Measurements from ENCODE around the gene C20orf204.

Gene C20orf204

GRCh38 chr20:64076061-64076997, 40.3 kb downstream of the C20orf204 start:
- no peaks in the 10 kb centered on the region for H4K20me1 ChIP-seq (ENCODE audit: insufficient read depth, low read length)
- peak overlapping the region; percentile 91 for H3K4me3 ChIP-seq (ENCODE audit: low read length)
- H3K4me1 ChIP-seq (ENCODE audit: low read length), result peaks cover 30% of the 10 kb centered on the region
- peak overlapping the region; percentile 98 for H3K9ac ChIP-seq (ENCODE audit: low read length)
- H3K27ac ChIP-seq (ENCODE audit: low read length), result peak overlapping the region; percentile 91
- peaks cover 34% of the 10 kb centered on the region for H3K79me2 ChIP-seq (ENCODE audit: low read length)
- H3K36me3 ChIP-seq (replicated peaks; ENCODE audit: low read depth, low read length), result peaks cover 19% of the 10 kb centered on the region
- no peak for TF ChIP-seq CTCF (IDR thresholded peaks at IDR 0.05; ENCODE audit: low read depth, low read length)
- no peak for TF ChIP-seq EZH2phosphoT487 (IDR thresholded peaks at IDR 0.05; ENCODE audit: low read depth)
- no peak overlapping the region for H2AFZ ChIP-seq (ENCODE audit: low read depth, low read length)
- no peaks in the 10 kb centered on the region for H3K27me3 ChIP-seq (ENCODE audit: low read depth, low read length)
- H3K4me2 ChIP-seq (ENCODE audit: low read length), result peak overlapping the region; percentile 99
- no peaks in the 10 kb centered on the region for H3K9me3 ChIP-seq (ENCODE audit: insufficient read depth, low read length)

- Histone ChIP-seq H4K20me1 (ENCODE audit: insufficient read depth, low read length) (no peaks in the 10 kb centered on the region), H3K36me3 (replicated peaks; ENCODE audit: low read depth, low read length) (peaks cover 19% of the 10 kb centered on the region), H3K27me3 (ENCODE audit: low read depth, low read length) (no peaks in the 10 kb centered on the region), H3K79me2 (ENCODE audit: low read length) (peaks cover 34% of the 10 kb centered on the region), H3K27ac (ENCODE audit: low read length) (peak overlapping the region; percentile 91), H2AFZ (ENCODE audit: low read depth, low read length) (no peak overlapping the region), H3K9ac (ENCODE audit: low read length) (peak overlapping the region; percentile 98), H3K4me2 (ENCODE audit: low read length) (peak overlapping the region; percentile 99), H3K4me1 (ENCODE audit: low read length) (peaks cover 30% of the 10 kb centered on the region), H3K9me3 (ENCODE audit: insufficient read depth, low read length) (no peaks in the 10 kb centered on the region), H3K4me3 (ENCODE audit: low read length) (peak overlapping the region; percentile 91)
- TF ChIP-seq EZH2phosphoT487 (IDR thresholded peaks at IDR 0.05; ENCODE audit: low read depth) (no peak), CTCF (IDR thresholded peaks at IDR 0.05; ENCODE audit: low read depth, low read length) (no peak)
Measured at GRCh38 chr20:64077094-64077493, 41.1 kb downstream of the C20orf204 start.

GRCh38 chr20:64077541-64077875, 41.5 kb downstream of the C20orf204 start:
- Histone ChIP-seq H3K36me3 (replicated peaks; ENCODE audit: low read depth, low read length) (peaks cover 15% of the 10 kb centered on the region), H3K27ac (ENCODE audit: low read length) (peak overlapping the region; percentile 91), H3K27me3 (ENCODE audit: low read depth, low read length) (no peaks in the 10 kb centered on the region), H4K20me1 (ENCODE audit: insufficient read depth, low read length) (no peaks in the 10 kb centered on the region), H3K4me1 (ENCODE audit: low read length) (peaks cover 30% of the 10 kb centered on the region), H3K9me3 (ENCODE audit: insufficient read depth, low read length) (no peaks in the 10 kb centered on the region), H3K9ac (ENCODE audit: low read length) (peak overlapping the region; percentile 98), H3K79me2 (ENCODE audit: low read length) (peaks cover 34% of the 10 kb centered on the region), H3K4me3 (ENCODE audit: low read length) (peak overlapping the region; percentile 91), H2AFZ (ENCODE audit: low read depth, low read length) (no peak overlapping the region), H3K4me2 (ENCODE audit: low read length) (peak overlapping the region; percentile 99)
- TF ChIP-seq CTCF (IDR thresholded peaks at IDR 0.05; ENCODE audit: low read depth, low read length), result no peak
- no peak for TF ChIP-seq EZH2phosphoT487 (IDR thresholded peaks at IDR 0.05; ENCODE audit: low read depth)

DNA sequence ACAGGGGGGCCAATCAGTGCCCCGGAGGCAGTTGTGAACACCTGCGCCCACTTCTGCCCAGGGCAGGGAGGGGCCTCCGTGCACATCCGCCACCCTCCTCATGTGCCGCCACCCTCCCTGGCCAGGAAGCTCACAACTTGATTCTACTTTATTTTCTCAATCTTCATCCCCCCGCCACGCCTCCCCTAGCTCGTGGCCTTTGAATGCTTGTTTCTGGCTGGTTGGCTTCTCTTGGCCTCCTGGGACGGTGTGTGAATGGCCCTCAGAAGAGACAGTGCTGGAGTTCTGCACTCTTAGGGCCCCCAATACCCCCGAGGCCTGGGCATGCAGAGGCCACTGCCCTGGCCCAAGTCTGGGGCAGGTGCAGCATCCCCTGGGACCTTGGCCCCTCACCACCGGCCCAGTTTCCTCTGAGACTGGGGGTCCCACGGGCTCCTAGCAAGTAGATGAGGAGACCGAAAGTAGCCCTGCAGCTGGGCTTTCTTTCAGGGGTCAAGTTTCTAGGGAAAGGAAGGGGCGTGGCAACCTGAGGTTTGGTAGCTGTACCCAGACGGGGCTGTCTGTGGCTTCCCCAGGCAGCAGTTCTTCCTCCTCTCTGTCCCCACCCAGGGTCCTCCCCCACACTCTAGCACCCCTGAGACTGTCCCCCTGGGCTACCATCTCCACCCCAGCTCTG, 42.0 kb downstream of the C20orf204 start:
- no peaks in the 10 kb centered on the region for H3K9me3 ChIP-seq (ENCODE audit: insufficient read depth, low read length)
- TF ChIP-seq CTCF (IDR thresholded peaks at IDR 0.05; ENCODE audit: low read depth, low read length) (no peak), EZH2phosphoT487 (IDR thresholded peaks at IDR 0.05; ENCODE audit: low read depth) (no peak)
- peak overlapping the region; percentile 91 for H3K4me3 ChIP-seq (ENCODE audit: low read length)
- H3K4me1 ChIP-seq (ENCODE audit: low read length), result peaks cover 33% of the 10 kb centered on the region
- no peak overlapping the region for H2AFZ ChIP-seq (ENCODE audit: low read depth, low read length)
- H3K36me3 ChIP-seq (replicated peaks; ENCODE audit: low read depth, low read length), result peaks cover 15% of the 10 kb centered on the region
- peaks cover 34% of the 10 kb centered on the region for H3K79me2 ChIP-seq (ENCODE audit: low read length)
- peak overlapping the region; percentile 98 for H3K9ac ChIP-seq (ENCODE audit: low read length)
- H3K27ac ChIP-seq (ENCODE audit: low read length), result peak overlapping the region; percentile 91
- H3K27me3 ChIP-seq (ENCODE audit: low read depth, low read length), result 0 out of 2 replicates have a peak, but pooled peaks cover 3% of the 10 kb centered on the region
- H3K4me2 ChIP-seq (ENCODE audit: low read length), result peak overlapping the region; percentile 99
- no peaks in the 10 kb centered on the region for H4K20me1 ChIP-seq (ENCODE audit: insufficient read depth, low read length)

Measured in OCI-LY3 (cell line).